T-helper 1 cell treated with Interleukin-12 subunit alpha and Interleukin-12 subunit beta and Interleukin-4 antibody, amounts not matched to agents 30 μg/mL and 1 μg/mL, for 36 hours (primary cell): ENCODE results near the gene PLEKHM2.
"Not testable (repeated sequence)": the region's sequence is repeated elsewhere in the genome, so short reads cannot be mapped to it uniquely, and the experiment has no call there.

Experiments
- H3K27ac Mint-ChIP-seq: one replicate; pipeline ENCODE4 v1.8.0; 2021; ENCODE audit warnings: mild to moderate bottlenecking, mixed read lengths
- H3K27me3 Mint-ChIP-seq: one replicate; pipeline ENCODE4 v1.8.0; 2021; ENCODE audit warnings: low read depth, mixed read lengths
- H3K36me3 Mint-ChIP-seq: one replicate; pipeline ENCODE4 v1.8.0; 2021; ENCODE audit warnings: low read depth, mixed read lengths
- H3K4me1 Mint-ChIP-seq: one replicate; pipeline ENCODE4 v1.8.0; 2021; ENCODE audit warnings: low read depth, mixed read lengths
- H3K4me3 Mint-ChIP-seq: one replicate; pipeline ENCODE4 v1.8.0; 2021; ENCODE audit warnings: mild to moderate bottlenecking, moderate library complexity, mixed read lengths
- H3K9me3 Mint-ChIP-seq: one replicate; pipeline ENCODE4 v1.8.0; 2021; ENCODE audit warnings: mixed read lengths

PLEKHM2 gene

GRCh38 chr1:15682936-15683341 is 1.2 kb upstream of the PLEKHM2 start:
- H3K27me3 Mint-ChIP-seq = no peaks in the 10 kb centered on the region
- H3K27ac Mint-ChIP-seq = peak overlapping the region; percentile 92
- H3K9me3 Mint-ChIP-seq = no peaks in the 10 kb centered on the region
- peak overlapping the region; percentile 87 for H3K4me3 Mint-ChIP-seq
- H3K36me3 Mint-ChIP-seq = no peaks in the 10 kb centered on the region
- peaks cover 27% of the 10 kb centered on the region for H3K4me1 Mint-ChIP-seq

GRCh38 chr1:15683345-15684039 is 628 bp upstream of the PLEKHM2 start:
- peaks cover 28% of the 10 kb centered on the region for H3K4me1 Mint-ChIP-seq
- peak overlapping the region; percentile 87 for H3K4me3 Mint-ChIP-seq
- no peaks in the 10 kb centered on the region for H3K9me3 Mint-ChIP-seq
- no peaks in the 10 kb centered on the region for H3K27me3 Mint-ChIP-seq
- no peaks in the 10 kb centered on the region for H3K36me3 Mint-ChIP-seq
- H3K27ac Mint-ChIP-seq = peak overlapping the region; percentile 92

- Mint-ChIP-seq H3K4me3 (peak overlapping the region; percentile 88), H3K27me3 (no peaks in the 10 kb centered on the region), H3K27ac (peak overlapping the region; percentile 88), H3K4me1 (peaks cover 26% of the 10 kb centered on the region), H3K9me3 (no peaks in the 10 kb centered on the region), H3K36me3 (no peaks in the 10 kb centered on the region)
Observed at GRCh38 chr1:15684468-15685291, 560 bp downstream of the PLEKHM2 start.

- Mint-ChIP-seq H3K27ac (peak overlapping the region; percentile 88), H3K36me3 (peaks cover 3% of the 10 kb centered on the region), H3K4me1 (peaks cover 29% of the 10 kb centered on the region), H3K9me3 (no peaks in the 10 kb centered on the region), H3K4me3 (peak overlapping the region; percentile 88), H3K27me3 (no peaks in the 10 kb centered on the region)
Observed at GRCh38 chr1:15685820-15686219, 1.7 kb downstream of the PLEKHM2 start.

GRCh38 chr1:15687446-15687845 is 3.3 kb downstream of the PLEKHM2 start:
- Mint-ChIP-seq H3K4me3 (no peak overlapping the region), H3K27me3 (no peaks in the 10 kb centered on the region), H3K4me1 (peaks cover 29% of the 10 kb centered on the region), H3K36me3 (peaks cover 6% of the 10 kb centered on the region), H3K27ac (no peak overlapping the region), H3K9me3 (no peaks in the 10 kb centered on the region)

- Mint-ChIP-seq H3K4me1 (peaks cover 29% of the 10 kb centered on the region), H3K27ac (no peak overlapping the region), H3K27me3 (no peaks in the 10 kb centered on the region), H3K36me3 (peaks cover 11% of the 10 kb centered on the region), H3K9me3 (no peaks in the 10 kb centered on the region), H3K4me3 (no peak overlapping the region)
Observed at GRCh38 chr1:15690317-15690716, 6.2 kb downstream of the PLEKHM2 start.

- Mint-ChIP-seq H3K4me1 (peaks cover 23% of the 10 kb centered on the region), H3K27me3 (no peaks in the 10 kb centered on the region), H3K4me3 (no peak overlapping the region), H3K36me3 (peaks cover 11% of the 10 kb centered on the region), H3K9me3 (no peaks in the 10 kb centered on the region), H3K27ac (no peak overlapping the region)
Observed at GRCh38 chr1:15691434-15692032, 7.4 kb downstream of the PLEKHM2 start.

GRCh38 chr1:15692121-15692682 is 8.1 kb downstream of the PLEKHM2 start:
- Mint-ChIP-seq H3K27ac (no peak overlapping the region), H3K4me1 (peaks cover 27% of the 10 kb centered on the region)

GRCh38 chr1:15693371-15693770 is 9.3 kb downstream of the PLEKHM2 start:
- Mint-ChIP-seq H3K36me3 (peaks cover 13% of the 10 kb centered on the region), H3K27ac (peak overlapping the region; percentile 15), H3K9me3 (no peaks in the 10 kb centered on the region), H3K27me3 (no peaks in the 10 kb centered on the region), H3K4me3 (no peak overlapping the region), H3K4me1 (peaks cover 25% of the 10 kb centered on the region)

More at GRCh38 chr1:15692121-15692682, 8.1 kb downstream of the PLEKHM2 start:
- Mint-ChIP-seq H3K36me3 (peaks cover 13% of the 10 kb centered on the region), H3K4me3 (no peak overlapping the region), H3K27me3 (no peaks in the 10 kb centered on the region), H3K9me3 (no peaks in the 10 kb centered on the region)

- Mint-ChIP-seq H3K27ac (peak overlapping the region; percentile 96), H3K4me3 (peak overlapping the region; percentile 79), H3K36me3 (peaks cover 15% of the 10 kb centered on the region), H3K9me3 (no peaks in the 10 kb centered on the region), H3K4me1 (peaks cover 26% of the 10 kb centered on the region), H3K27me3 (no peaks in the 10 kb centered on the region)
Observed at GRCh38 chr1:15696956-15697521, 12.9 kb downstream of the PLEKHM2 start.

GRCh38 chr1:15698201-15698600 is 14.1 kb downstream of the PLEKHM2 start:
- no peaks in the 10 kb centered on the region for H3K27me3 Mint-ChIP-seq
- no peak overlapping the region for H3K4me3 Mint-ChIP-seq
- H3K36me3 Mint-ChIP-seq = peaks cover 12% of the 10 kb centered on the region
- peaks cover 26% of the 10 kb centered on the region for H3K4me1 Mint-ChIP-seq
- no peaks in the 10 kb centered on the region for H3K9me3 Mint-ChIP-seq
- H3K27ac Mint-ChIP-seq = peak overlapping the region; percentile 75

- not testable (repeated sequence) for H3K27me3 Mint-ChIP-seq, H3K9me3 Mint-ChIP-seq, H3K27ac Mint-ChIP-seq, H3K4me3 Mint-ChIP-seq
- Mint-ChIP-seq H3K36me3 (peaks cover 14% of the 10 kb centered on the region), H3K4me1 (peaks cover 28% of the 10 kb centered on the region)
Observed at GRCh38 chr1:15699321-15699720, 15.2 kb downstream of the PLEKHM2 start.

GRCh38 chr1:15700508-15700907 is 16.4 kb downstream of the PLEKHM2 start:
- no peaks in the 10 kb centered on the region for H3K9me3 Mint-ChIP-seq
- H3K36me3 Mint-ChIP-seq = peaks cover 11% of the 10 kb centered on the region
- H3K4me1 Mint-ChIP-seq = peaks cover 24% of the 10 kb centered on the region
- H3K27me3 Mint-ChIP-seq = no peaks in the 10 kb centered on the region
- no peak overlapping the region for H3K27ac Mint-ChIP-seq
- H3K4me3 Mint-ChIP-seq = no peak overlapping the region

- H3K36me3 Mint-ChIP-seq = peaks cover 14% of the 10 kb centered on the region
- no peaks in the 10 kb centered on the region for H3K9me3 Mint-ChIP-seq
- H3K27me3 Mint-ChIP-seq = no peaks in the 10 kb centered on the region
- peaks cover 23% of the 10 kb centered on the region for H3K4me1 Mint-ChIP-seq
- no peak overlapping the region for H3K27ac Mint-ChIP-seq
- H3K4me3 Mint-ChIP-seq = no peak overlapping the region
Observed at GRCh38 chr1:15701784-15702183, 17.7 kb downstream of the PLEKHM2 start.
